Stimulated activated CD8-positive, alpha-beta memory T cell treated with anti-CD3 and anti-CD28 coated beads, Interleukin-4, amount 100 ng/mL, for 4 hours (primary cell): ENCODE data around the gene C4orf54.

Experiments
- DNase-seq, 2 donors: peaks; one replicate each; pipeline ENCODE4 v3.0.0-alpha.2; 2020; ENCODE audit warnings: low read depth in 2 of 2, low spot score in 1 of 2

Gene C4orf54

DNA sequence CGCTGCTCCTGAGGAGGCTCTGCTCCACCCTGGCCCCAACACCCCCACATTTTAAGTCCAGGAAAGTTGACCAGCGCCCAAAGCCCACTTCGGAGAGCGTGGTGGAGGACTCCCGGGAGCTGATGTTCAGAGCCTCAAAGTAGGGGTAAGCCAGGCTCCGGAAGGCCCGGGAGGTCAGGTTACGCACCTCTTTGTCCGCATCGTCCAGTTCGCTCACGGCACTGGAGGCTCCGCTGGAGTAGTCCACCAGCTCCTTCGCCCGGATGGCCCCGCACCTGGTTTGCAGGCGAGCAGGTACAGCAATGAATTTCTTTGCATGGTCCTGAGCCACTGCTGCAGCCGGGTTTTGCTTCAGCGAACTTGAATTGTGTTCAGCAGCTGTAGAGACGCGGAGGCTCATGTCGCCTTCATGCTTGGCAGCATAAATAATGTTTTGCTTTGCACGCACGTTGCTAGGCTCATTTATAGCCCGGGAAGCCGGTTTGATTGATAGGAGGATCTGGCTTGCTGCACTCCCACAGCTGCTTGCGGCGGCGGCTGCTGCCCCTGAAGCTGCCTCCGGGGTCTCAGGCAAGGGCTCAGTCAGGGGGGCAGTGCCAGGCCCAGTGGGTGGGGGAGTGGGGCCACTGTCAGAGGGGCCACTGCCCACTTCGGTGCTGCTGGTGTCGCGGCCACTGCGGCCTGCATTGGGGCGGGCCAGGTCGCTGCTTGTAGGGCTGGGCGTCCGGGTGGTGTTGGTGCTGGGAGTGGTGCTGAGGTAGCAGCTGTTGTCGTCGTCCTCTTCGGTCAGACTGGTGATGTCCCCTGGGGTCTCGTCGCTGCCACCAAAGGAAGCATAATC is 4.8 kb downstream of the C4orf54 start:
- no peak for DNase-seq

DNA sequence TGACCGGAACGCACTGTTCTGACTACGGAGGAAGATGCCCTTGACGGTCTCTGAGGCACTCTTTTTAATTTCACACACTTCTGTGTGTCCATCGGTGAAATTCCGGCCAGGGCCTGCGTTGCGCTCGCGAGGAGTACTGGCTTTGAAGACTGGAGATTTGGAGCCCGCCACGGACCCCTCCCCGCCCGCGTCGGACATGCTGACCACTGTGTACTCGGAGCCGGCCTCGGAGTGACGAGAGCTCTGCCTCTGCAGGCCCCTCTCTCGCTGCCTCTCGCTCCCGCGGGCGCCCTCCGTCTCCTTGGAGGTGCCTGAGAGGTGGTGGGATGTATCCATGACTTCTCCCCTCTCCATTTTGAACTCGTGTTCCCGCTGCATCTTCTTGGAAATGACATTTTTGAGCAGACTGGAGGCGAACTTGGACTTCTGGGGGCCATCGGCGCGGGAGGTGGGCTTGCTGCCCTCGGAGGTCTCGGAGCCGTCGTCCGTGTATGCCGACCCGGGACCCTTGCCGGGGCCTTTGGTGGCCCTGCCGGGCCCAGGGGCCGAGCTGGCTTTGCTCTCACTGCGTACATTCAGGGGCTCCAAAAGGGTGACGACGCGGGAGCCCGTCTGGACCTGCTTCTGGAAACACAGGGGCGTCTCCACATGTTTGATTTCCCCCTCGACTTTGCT is 5.7 kb downstream of the C4orf54 start:
- no peak for DNase-seq

DNA sequence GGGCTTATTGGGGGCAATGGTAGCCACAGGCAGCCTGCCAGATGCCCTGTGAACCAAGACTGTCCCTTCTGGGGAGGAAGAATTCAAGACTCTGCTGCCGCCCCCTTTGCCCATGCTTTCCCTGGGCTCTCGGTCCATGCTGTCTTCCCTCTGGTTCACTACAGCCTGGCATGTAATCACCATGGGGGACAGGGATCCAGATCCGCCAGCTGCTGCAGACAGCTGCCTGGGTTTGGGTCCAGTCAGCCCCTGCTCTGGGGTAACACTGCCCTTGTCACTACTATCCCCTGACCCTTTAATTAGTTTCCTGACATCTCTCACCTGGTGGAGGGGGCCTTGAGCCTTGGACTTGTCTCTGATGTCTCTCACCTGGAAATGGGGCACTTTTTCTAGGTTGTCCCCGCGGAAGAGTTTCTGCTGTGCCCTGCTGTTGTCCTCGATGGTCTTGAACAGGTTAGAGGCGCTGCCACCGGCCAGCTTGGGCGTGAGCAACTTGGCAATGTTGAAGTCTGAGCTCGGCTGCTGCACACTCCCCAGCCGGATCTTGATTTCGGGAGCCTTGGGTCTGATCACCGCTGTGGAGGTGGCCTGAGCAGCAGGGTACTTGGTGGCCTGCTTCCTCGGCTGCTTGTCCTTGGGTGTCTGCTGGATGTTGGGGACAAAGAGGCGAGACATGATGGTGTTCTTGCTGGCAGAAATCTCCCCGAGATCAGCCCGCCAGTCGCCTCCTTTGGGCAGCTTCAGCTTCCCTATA is 6.4 kb downstream of the C4orf54 start:
- DNase-seq = no peak

DNA sequence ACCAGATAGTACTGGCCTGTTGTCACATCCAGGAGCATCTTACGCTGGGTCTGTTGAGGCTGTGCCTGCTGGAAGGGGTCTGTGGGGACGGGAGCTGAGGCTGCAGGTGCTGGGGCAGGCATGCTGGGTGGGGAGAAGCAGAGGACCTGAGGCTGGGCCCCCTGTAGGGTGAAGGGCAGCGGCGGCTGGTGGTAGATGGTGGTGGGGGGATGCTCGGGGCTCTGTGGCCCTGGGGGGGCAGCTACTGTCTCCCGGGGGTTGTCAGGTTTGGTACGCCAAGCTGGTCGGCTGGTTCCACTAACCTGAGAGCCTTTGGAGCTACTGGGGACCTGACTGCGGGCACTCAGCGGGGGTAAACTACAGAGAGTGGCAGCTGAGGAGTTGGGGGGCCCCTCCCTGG is 7.8 kb downstream of the C4orf54 start:
- DNase-seq = no peak

DNA sequence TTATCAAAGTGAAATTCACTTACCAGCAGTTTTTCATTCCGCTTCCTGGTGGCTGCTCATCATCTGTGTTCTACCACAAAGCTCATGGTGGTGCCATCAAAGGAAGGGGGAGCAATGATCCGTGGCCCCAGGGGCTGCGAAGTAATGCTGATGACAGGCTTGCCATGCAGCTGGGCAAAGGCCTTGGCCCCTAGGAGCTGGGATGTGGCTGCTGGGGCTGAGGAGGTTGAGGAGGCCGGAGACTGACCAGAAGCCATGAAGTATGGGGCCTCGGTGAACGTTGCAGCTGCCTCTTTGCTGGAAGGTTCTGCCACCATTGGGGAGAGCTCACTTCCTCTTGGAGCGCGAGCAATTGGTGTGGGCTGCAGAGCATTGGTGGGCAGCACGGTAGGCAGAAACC is 8.4 kb downstream of the C4orf54 start:
- DNase-seq = no peak

DNA sequence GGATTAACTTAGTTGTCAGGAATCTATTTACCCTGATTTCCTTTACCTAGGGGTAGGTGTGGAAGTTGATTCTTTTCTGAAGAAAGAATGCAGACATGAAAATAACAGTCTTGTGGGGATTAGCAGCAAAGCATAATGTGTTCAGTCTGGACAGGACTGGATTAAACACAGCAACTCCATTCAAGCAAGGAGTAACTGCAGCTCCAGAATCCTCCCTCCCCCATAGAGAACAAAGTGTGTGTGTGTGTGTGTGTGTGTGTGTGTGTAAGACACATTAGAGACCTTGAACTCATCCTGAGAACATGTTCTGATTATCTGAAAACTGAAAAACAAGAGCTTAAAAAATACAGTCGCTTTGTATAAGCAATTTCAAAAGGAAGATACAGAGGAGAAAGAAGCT is 9.3 kb downstream of the C4orf54 start:
- DNase-seq = no peak

DNA sequence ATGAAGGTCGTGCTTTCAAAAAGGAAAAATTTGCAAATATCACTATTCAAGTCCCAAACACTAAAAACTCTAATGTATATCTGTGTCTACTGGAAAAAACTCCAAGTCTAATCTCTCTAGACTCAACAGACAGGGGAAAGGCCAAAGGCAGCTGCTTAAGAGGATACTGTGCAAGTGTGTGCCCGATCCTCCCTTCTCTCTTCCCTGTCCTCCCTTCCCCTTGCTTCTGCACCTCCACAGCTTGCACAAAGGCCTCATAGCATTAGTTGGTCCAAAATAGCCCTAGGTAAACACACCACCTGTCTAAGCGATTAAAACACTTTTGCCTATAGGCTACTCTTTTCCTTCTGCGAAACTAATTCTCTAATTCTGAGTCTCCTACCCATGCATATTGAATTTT is 10.6 kb downstream of the C4orf54 start:
- DNase-seq = no peak

DNA sequence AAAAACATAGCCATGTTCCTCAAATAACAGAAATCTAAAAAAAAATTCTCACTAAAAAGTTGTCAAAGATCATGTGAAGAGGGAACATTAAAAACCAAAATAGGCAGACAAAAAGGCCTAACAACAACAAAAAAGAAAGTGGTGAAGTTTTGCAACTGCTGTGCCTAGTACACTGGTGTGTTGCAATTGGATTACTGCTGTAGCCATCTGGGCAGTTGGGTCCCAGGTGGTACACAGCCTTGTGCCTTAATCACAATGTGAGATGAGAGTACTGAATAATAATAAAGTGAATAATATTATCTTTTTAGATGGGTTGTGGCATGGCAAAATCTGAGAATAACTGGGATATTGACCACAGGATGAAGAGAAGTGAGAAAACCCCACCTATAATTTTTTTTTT is 12.0 kb downstream of the C4orf54 start:
- no peak for DNase-seq

DNA sequence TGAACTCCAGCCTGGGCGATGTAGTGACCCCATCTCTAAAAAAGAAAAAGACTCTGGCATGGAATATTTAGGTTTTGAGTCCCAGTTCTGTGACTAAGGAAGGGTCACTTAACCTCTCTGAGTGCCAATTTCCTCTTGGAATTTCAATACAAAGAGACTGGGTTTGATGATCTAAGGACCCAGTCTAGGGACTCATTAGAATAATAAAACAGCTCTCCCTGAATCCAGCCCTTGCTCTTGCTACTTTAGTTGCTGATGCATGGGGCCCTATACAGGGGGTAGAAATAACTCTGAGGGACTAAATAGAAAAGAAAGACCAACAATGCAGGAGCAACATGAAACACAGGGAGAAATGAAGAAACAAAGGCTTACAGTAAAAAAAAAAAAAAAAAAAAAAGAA is 12.6 kb downstream of the C4orf54 start:
- no peak for DNase-seq

DNA sequence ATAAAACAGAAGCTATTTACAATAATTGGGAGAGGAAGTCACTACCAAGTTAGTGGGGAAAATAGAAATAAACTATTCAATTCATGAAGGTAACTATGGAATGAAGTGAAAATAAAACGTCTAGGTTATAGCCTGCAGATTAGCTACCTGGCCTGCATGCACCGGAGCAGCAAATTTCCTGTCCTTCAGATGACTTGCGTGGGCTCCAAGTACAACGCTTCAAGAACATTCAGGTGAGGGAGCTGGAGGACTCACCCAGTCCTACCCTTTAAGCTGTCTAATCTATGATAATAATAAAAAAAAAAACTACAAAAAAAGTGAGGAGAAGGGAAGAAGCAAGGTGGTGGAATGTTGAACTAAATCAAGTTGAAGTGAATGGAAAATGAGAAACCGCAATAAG is 13.2 kb downstream of the C4orf54 start:
- no peak for DNase-seq

DNA sequence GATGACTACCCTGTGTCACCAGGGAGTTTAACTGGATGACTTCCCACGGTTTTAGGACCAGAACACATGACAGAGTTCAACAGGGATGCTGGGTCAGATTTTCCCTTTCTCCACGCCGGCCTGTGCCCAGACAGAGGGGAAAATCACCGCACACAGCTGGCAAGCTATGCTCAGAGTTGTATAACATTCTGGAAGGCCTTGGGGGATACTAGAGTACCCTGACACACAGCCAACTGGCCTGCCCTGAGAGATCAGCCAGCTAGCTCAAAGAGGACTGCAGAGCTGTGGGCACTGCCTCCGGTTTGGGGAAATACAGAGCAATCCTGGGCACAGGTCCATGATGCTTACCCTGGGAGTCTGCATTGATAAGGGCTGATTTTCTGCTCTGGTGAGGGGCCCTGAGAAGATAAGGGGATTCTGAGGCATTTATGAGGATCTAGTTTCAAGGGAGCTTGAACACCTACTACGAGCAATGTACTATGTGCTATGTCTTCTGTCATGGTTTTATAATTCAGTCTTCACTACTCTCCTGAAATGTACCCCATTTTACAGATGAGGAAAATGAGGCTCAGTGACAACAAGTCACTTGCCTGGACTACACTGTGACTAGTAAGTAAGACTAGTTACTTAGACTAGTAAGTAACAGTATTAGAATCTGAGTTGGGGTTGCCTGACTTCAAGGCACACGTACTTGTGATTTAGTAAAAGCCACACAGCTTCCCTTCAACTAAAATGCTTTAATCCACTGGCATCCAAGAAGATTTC is 14.7 kb downstream of the C4orf54 start:
- DNase-seq = no peak

DNA sequence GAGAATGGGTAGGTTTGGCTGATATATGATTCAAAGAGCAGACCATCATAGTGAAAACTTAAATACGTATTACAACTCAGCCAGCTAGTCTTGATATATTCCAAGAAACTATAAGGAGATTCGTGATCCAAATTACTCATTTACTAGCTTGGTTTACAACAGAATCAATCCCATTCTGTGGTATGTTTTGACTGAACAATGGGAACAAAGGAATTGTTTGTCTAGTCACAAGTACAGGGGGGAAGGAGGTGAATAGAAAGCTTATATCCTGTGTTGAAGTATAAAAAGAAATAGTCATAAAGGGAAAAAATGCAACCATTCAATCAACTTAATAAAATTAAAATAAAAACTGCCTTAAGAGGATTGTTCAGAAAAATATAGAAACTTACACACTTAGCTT is 17.0 kb downstream of the C4orf54 start:
- DNase-seq = no peak

DNA sequence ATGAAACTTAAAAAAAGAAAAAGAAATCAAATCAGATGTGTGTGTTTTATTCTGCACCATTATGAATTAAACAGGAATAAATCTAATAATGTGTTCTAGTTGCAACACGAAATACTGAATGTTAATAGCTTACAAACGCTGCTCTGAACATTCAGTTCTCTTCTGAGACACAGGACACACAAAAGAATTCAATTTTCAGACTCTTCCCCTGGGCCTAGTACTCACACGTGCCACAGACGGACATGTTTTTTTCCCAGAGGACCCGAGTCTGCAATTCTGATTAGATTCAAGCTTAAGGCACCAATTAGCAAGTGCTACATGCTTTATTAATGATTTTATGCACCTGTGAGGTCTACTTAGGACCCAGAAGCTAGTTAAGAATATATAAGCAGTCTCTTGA is 20.5 kb downstream of the C4orf54 start:
- no peak for DNase-seq

DNA sequence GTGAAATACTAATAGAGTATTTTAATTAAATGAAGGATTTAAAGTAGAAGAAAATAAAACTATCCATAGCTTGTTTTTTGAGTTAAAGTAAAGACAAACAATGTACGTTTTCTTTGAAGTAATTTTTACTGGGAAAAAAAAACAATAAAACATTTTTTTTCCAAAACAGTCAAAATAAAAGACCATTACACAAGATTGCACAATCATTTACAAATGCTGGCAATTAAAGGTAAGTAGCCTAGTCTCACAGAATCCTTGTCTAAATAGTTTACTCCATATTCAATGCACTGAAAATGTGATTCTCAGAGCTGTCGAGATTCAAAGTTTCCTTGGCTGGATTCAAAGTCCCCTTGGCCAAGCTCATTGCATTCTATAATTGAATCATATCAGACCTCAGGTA is 21.2 kb downstream of the C4orf54 start:
- DNase-seq = no peak

DNA sequence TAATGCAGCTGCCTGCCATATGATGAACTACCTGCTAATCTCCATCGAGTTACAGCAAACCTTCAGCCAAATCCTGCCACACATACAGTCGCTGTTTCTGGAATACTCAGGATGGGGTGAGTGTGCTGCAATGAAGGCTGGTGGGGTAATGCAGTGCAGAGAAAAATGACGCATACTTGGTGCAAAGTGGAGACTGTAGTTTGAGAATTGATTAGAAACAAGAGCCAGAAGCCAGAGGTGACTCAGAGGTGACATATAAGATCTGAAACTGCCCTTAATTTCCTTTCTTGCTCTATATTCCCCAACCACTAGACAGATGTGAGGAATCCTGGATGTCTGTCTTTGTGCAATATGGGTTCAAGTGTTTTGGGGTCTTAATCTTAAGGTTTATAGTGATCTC is 22.0 kb downstream of the C4orf54 start:
- DNase-seq = no peak

DNA sequence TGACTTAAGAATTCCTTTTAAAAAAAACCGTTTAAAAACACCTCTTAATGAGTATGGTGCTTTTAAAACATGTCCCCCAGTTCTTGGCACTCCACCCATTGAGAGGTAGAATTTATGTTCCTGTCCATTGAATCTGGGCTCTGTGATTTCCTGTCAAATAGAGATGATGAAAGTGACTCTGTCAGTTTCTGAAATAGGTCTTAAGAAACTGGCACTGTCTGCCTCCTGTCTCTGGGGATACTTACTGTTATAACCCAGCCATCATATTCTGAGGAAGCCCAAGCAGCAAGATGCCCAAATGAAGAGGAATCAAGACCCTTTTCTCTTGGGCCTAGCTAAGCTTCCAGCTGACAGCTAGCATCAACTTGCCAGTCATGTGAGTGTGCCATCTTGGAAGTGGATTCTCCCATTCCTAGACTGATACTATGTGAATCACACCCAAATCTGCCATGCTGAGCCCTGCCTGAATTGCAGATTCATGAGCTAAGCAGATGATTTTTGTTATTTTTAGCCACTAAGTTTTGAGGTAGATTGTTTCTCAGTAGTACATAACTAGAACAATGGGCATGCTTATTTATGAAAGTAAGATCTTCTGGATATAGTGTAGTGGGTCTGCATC is 22.8 kb downstream of the C4orf54 start:
- no peak for DNase-seq

DNA sequence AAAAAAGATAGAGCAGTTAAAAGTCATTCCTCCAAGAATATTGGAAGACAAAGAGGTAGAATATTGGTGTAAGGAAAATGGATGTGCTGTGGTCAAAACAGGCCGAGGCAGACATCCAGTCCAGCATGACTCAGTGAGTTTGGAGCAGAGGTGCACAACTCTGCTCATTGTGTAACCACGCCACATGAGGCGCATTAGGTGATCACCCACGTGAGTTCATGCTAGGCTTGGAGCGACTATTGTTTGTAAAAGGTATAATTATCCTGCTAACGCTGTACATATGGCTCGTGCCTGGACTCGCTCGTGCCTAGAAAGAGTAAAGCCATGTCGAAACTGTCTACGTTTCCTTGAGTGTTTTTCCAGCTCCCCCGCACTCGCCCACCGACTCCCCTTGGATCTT is 23.9 kb downstream of the C4orf54 start:
- DNase-seq = no peak

DNA sequence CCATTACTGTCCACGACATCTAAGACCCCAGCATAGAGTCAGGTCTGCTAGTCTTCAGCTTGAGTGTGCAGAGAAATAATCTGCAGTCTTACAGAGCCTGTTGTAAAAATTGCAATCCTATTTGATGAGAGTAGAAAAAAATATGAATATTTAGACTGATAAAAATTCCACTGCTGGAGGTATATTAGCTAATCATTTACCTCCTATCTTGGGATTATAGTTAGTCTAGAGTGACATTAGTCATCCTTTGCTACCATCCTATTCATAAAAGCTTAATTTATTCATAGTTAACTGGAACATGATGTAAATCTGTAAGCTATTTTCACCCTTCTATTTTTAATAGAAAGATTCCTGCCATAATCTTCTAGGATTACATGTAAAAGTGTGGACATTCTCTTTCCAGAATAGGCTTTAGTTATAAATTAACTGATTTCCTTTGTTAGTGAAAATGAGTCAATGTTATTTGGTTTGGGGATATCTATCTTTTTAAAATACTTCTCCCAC is 26.7 kb downstream of the C4orf54 start:
- no peak for DNase-seq

DNA sequence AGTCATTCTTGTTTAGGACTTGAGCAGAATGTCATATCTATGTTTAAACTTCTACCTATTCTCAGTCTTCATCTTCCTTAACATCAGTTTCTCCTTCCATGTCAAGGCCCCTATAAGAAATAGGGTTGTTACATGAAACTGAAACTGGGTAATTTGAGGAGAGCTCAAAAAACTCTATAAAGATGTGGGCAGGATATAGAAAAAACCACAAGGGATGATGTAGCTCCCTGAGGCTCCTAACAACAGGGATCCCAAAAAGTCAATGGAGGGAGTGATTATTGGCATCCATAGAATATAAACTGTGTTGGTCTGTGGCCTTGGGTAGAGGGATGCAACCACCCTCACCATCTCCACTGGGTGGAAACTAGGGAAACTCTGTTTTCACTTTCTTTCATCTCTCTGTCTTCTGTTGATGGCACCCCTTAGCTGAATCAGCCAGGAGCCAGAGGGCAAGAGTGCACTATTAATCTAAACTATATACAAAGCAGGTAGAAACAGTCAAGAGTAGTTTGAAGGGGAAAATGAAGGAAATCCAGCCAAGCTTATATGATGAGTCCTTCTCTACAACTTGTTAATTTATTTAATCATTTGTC is 27.6 kb downstream of the C4orf54 start:
- DNase-seq = no peak

DNA sequence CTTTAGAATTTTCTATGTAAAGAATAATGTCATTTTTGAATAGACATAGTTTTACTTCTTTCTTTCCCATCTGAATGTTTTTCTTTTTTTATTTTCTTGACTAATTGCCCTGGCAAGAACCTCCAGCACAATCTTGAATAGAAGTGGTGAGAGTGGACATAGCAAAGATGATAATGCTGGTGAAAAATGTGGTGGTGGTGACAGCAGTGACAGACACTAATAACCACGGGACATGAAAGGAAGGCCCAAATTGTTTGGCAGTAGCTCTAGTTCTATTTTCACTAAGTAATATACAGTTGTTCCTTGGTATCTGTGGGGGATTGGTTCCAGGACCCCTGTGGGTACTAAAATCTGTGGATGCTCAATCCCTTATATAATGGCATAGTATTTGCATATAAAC is 29.6 kb downstream of the C4orf54 start:
- DNase-seq = no peak
